Mesenteric fat pad (tissue), 1 donor: ENCODE data around the gene OCA2. TPM values are rescaled to one million over a fixed set of nuclear protein-coding genes. Genes with fewer than 3 reads are reported as not detected.
"Not testable (repeated sequence)": the region's sequence is repeated elsewhere in the genome, so short reads cannot be mapped to it uniquely, and the experiment has no call there.

Source experiments
- DNase-seq: peaks from one replicate; pipeline ENCODE4 v3.0.0-alpha.2; 2020; ENCODE audit warnings: low spot score
- total RNA-seq: library from RNA; stranded (reverse); fragmentation: NEBNext Ultra II Directional; extraction: Animal tissue kit (Norgen Biotek cat#: 25700); gene quantifications from one replicate; pipeline ENCODE4 v1.2.1, GENCODE V29; 2021
- donor health status: DM: yes; HTN: yes; CAD: no.

Gene OCA2
- total RNA-seq, 1 donor from 2014 or later: not detected

GRCh38 chr15:27787931-27788330 is 311.2 kb downstream of the OCA2 start:
- no peak for DNase-seq

DNA sequence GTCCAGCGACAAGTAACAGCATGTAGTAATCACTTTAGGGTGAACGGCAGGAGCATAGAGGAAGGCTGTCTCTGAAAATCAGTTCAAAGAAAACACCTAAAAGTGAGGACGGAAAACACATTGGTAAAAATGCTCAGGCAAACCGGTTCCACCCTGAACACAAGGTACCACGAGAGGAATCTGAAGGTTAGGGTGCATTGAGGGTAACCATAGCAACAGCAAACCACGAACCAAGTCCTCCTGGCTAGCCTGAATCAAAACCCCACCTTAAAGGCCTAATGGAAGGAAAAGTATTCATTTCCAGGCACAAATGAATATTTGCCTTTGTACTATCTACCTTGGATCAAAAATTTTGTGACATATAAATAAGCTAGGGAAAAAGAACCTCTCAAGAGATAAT is 315.0 kb downstream of the OCA2 start:
- no peak for DNase-seq

- no peak for DNase-seq
Observed at GRCh38 chr15:27783678-27784077, 315.4 kb downstream of the OCA2 start.

- DNase-seq: no peak
Observed at GRCh38 chr15:27782125-27782524, 317.0 kb downstream of the OCA2 start.

DNA sequence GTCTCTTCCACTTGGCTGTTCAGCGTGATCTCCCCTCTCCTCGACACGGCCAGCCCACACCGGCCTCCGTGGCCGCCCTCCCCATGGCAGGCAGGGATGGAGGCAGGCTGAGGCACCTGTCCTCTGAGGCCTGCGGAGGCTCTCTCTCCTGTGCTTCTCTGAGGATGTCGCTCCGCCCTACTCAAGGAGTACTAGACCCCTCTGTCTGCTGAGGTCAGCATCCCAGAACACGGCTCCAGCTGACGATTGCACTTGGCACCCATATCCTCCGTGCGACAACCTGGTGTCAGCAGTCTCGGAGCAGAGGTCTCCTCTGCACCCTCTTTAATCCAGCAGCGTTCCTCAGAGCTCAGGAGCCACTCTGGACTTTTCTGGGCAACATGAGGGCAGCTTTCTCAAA is 322.6 kb downstream of the OCA2 start:
- no peak for DNase-seq

DNA sequence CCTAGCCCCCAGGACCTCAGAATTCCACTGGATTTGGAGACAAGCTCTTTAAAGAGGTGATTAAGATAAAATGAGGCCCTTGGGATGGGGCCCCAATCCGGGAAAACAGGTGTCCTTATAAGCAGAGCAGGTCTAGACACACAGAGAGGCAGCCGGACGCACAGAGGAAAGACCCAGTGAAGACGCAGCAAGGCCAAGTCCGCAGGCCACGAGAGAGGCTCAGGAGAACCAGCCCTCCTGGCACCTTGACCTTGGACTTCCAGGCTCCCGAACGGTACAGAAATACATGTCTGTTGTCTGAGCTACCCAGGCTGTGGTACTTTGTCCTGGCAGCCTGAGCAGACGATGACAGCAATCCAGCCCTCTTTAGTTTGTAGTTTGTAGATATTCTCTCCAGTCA is 324.5 kb downstream of the OCA2 start:
- no peak for DNase-seq

DNA sequence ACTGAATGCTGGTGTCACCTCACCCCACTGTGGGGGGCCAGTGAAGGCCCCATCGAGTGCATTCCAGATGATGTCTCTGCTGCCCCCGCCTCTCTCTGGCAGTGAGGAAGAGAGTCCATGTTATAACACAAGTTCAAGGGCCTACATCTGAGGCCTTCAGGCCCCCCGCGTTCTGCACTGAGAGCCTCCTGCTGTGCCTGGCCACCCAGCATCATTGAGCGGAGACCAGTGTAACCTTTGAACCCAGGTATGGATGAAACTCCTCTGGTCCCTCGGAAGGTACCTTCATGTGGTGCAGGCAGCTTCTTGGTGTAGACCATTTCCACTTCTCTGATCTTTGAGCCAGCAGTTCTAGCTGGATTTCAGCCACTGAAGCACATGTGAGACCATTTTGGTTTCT is 324.9 kb downstream of the OCA2 start:
- no peak for DNase-seq

- DNase-seq: no peak
Observed at GRCh38 chr15:27771892-27772291, 327.2 kb downstream of the OCA2 start.

DNA sequence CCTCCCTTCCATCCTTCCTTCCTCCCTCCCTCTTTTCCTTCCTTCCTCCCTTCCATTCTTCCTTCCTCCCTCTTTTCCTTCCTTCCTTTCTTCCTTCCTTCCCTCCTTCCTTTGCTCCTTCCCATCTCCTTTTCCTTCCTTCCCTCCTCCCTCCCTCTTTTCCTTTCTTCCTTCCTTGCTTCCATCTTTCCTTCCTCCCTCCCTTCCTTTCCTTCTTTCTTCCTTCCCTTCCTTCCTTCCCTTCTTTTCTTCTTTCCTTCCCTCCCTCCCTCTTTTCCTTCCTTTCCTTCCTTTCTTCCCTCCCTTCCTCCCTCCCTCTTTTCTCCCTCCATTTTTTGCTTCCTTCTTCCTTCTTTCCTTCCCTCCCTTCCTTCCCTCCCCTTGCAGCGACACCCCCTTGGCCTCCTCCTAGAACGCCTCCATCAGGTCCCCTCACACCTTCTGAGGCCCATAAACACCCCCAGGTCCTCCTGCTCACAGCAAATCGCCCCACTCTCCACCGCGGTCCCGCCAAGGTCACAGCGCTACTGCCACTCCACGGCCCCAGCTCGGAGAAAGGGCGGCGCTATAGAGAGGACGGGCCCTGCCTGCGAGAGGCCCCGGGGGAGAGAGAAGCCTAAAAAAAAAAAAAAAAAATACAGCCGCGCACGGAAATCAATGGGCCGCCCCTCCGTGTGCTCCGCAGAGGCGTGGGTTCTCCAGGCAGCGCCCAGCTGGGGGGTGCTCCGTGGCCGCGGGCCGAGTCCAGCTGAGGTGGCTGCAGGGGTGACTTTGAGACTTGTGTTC is 328.2 kb downstream of the OCA2 start:
- no peak for DNase-seq

DNA sequence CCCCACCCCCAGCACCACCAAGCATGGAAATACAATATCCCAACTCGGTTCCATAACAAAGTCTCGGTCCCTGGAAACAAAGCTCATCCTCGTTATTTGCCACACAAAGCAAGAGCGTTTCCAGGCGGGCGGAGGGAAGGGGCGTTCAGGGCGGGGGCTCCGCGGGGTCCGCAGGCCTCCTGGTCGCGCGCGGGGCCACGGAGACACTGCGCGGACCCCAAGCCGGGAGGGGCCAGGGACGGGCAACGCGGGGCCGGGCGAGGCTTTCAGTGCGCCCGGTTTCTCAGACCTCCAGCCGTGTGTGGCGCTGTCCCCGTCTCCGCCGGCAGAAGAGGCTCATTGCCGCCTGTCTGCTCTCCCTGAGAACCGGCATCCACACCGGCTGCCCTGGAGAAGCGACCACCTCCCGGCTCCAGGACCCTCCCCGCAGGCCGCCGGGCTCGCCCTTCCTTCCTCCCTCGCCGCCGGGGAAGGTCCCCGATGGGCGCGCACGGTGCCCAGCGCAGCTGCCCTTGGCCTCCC is 329.0 kb downstream of the OCA2 start:
- DNase-seq: no peak

- no peak for DNase-seq
Observed at GRCh38 chr15:27769652-27770051, 329.5 kb downstream of the OCA2 start.

- DNase-seq: no peak
Observed at GRCh38 chr15:27768732-27769475, 330.2 kb downstream of the OCA2 start.

- no peak for DNase-seq
Observed at GRCh38 chr15:27767918-27768640, 331.0 kb downstream of the OCA2 start.

DNA sequence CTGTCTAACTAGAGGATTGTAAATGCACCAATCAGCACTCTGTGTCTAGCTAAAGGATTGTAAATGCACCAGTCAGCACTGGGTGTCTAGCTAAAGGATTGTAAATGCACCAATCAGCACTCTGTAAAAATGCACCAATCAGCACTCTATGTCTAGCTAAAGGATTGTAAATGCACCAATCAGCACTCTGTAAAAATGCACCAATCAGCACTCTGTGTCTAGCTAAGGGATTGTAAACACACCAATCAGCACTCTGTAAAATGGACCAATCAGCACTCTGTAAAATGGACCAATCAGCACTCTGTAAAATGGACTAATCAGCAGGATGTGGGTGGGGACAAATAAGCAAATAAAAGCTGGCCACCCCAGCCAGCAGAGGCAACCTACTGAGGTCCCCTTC is 331.7 kb downstream of the OCA2 start:
- not testable (repeated sequence) for DNase-seq

GRCh38 chr15:27764339-27764738 is 334.8 kb downstream of the OCA2 start:
- peak; percentile 60 for DNase-seq

- DNase-seq: no peak
Observed at GRCh38 chr15:27763514-27763913, 335.6 kb downstream of the OCA2 start.

DNA sequence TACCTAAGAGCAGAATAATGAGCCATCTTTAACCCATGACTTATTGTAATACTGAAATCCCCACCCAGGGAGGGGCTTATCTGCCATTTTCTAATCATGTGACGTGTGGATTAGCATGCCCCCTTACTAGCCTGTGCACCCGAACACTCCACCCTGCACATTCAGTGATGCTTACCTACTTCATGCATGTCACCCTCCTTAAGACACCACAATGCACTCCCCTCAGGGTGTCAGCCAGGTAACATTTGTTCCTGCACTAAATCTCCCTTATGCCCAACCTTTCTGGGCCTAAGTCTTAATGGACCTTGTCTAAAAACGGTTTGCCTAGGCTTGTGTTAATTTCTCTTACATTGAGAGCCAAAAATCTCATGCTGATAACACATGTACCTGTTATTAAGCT is 336.6 kb downstream of the OCA2 start:
- DNase-seq: no peak

GRCh38 chr15:27757052-27757451 is 342.1 kb downstream of the OCA2 start:
- no peak for DNase-seq

DNA sequence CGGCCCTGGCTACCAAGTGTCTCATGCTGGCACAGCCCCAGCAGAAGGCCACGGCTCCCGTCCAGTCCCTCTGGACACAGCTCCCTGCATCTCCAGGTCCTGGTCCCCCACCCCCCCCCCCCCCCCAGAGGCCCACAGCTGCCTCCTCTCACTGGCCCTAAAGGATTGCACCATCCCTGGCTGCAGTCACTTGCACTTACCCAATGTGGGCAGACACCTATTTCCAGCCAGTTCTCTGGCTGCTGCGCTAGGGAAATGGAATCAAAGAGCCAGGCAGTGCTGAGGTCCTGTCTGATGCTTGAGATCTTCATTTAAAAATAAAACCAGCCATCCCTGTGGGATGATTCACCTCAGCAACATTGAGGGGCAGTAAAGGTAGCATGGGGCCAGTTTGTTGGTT is 346.4 kb downstream of the OCA2 start:
- no peak for DNase-seq

- no peak for DNase-seq
Observed at GRCh38 chr15:27747997-27748396, 351.1 kb downstream of the OCA2 start.

DNA sequence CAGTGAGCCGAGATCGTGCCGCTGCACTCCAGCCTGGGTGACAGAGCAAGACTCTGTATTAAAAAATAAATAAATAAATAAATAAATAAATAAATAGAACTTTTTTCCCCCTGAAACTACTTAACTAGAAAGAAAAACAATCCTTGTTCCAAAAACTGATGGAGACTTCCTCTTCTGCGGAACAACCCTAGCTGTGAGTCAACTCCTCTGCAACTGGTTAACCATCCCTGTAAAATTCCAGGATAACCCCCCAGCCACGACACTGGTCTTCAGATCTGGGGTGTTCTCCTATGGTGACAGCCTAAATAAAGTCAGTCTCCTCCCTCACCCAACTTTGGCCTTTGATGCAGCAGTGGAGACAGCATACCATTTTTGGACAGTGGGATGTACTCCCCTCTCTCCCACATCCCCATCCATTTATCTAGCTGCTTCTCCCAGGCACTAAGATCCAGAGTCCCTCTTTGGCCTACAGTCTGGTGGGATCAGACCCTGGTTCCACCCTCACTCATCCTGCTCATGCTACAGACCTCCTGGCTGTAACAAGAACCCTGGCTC is 352.6 kb downstream of the OCA2 start:
- DNase-seq: no peak

- DNase-seq: no peak
Observed at GRCh38 chr15:27744641-27745040, 354.5 kb downstream of the OCA2 start.
